Stimulated activated CD4-positive, alpha-beta T cell treated with anti-CD3 and anti-CD28 coated beads, Interleukin-12 subunit alpha, Interleukin-12 subunit beta, amount 100 ng/mL, for 4 hours (primary cell): ENCODE measurements around the gene TSPO.

Experiments
- DNase-seq: peaks from one replicate; pipeline ENCODE4 v3.0.0-alpha.2; 2020

Gene TSPO

GRCh38 chr22:43203471-43203981, 52.2 kb downstream of the TSPO start:
- no peak for DNase-seq

GRCh38 chr22:43205261-43205691, 53.9 kb downstream of the TSPO start:
- no peak for DNase-seq

- DNase-seq: no peak
These were observed 54.6 kb downstream of the TSPO start for GRCh38 chr22:43205748-43206508.

- no peak for DNase-seq
These were observed 55.3 kb downstream of the TSPO start for GRCh38 chr22:43206509-43207161.

GRCh38 chr22:43207386-43207785, 56.0 kb downstream of the TSPO start:
- DNase-seq: no peak

- no peak for DNase-seq
These were observed 56.7 kb downstream of the TSPO start for GRCh38 chr22:43207849-43208702.

- DNase-seq: no peak
These were observed 57.6 kb downstream of the TSPO start for GRCh38 chr22:43208703-43209522.

GRCh38 chr22:43209523-43209890, 58.1 kb downstream of the TSPO start:
- DNase-seq: no peak

- no peak for DNase-seq
These were observed 58.6 kb downstream of the TSPO start for GRCh38 chr22:43209971-43210370.

- DNase-seq: no peak
These were observed 59.5 kb downstream of the TSPO start for GRCh38 chr22:43210631-43211515.

- DNase-seq: no peak
These were observed 60.6 kb downstream of the TSPO start for GRCh38 chr22:43211941-43212433.

- DNase-seq: no peak
These were observed 61.1 kb downstream of the TSPO start for GRCh38 chr22:43212434-43212952.
